ENCODE measurements around the gene FKBP8. TPM values are rescaled to one million over a fixed set of nuclear protein-coding genes. Genes with fewer than 3 reads are reported as not detected.
A peak's percentile ranks its signal among the peaks of the same experiment; 100 is the strongest.

Gene FKBP8
- total RNA-seq, 1 donor from 2014 or later: 220 TPM

DNA sequence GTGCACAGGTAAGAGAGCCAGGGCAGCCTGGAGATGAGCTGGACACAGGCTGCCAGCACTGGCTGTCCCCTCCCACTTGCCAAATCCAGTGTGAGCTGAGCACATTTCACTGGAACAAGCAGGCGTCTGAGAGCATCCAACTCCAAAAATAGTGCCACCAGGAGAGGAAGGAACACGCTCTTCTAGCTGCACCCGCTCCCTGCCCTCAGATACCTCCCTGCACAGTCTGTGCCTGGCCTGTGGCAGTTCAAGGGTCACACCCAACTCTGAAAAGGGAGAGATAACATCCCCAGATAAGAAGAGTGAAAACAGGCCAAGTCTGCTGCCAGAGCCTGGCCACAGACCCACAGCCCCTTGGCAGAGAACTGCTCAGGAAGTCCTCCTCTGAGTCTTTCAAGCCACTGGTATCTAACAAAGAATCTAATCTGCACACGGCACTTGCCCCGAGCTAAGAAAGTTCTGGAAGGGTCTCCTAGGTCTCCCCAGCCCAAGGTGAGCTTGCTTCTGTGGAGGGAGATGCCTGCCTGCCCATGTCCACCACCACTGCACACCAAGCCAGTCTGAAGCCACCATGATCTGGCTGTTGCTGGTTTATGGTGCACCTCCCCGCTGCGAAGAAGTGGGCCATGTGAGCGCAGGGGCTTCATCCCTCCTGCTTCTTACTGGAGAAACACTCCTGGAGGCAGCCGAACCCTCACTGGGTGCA, 36.2 kb downstream of the FKBP8 start:
- peaks cover 34% of the 10 kb centered on the region for H3K4me1 Mint-ChIP-seq (ENCODE audit: low read depth)
- H3K9me3 Mint-ChIP-seq (ENCODE audit: low read depth): no peaks in the 10 kb centered on the region
- H3K27ac Mint-ChIP-seq: peak overlapping the region; percentile 9
- DNase-seq (ENCODE audit: low spot score, unreplicated experiment): no peak
- TF ChIP-seq, protein P1, sequence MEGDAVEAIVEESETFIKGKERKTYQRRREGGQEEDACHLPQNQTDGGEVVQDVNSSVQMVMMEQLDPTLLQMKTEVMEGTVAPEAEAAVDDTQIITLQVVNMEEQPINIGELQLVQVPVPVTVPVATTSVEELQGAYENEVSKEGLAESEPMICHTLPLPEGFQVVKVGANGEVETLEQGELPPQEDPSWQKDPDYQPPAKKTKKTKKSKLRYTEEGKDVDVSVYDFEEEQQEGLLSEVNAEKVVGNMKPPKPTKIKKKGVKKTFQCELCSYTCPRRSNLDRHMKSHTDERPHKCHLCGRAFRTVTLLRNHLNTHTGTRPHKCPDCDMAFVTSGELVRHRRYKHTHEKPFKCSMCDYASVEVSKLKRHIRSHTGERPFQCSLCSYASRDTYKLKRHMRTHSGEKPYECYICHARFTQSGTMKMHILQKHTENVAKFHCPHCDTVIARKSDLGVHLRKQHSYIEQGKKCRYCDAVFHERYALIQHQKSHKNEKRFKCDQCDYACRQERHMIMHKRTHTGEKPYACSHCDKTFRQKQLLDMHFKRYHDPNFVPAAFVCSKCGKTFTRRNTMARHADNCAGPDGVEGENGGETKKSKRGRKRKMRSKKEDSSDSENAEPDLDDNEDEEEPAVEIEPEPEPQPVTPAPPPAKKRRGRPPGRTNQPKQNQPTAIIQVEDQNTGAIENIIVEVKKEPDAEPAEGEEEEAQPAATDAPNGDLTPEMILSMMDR (IDR thresholded peaks at IDR 0.05; ENCODE audit: unreplicated experiment): no peak
- H3K27me3 Mint-ChIP-seq: no peaks in the 10 kb centered on the region
- no peak overlapping the region for H3K4me3 Mint-ChIP-seq (ENCODE audit: low read depth)
- H3K36me3 Mint-ChIP-seq (ENCODE audit: insufficient read depth): no peaks in the 10 kb centered on the region

DNA sequence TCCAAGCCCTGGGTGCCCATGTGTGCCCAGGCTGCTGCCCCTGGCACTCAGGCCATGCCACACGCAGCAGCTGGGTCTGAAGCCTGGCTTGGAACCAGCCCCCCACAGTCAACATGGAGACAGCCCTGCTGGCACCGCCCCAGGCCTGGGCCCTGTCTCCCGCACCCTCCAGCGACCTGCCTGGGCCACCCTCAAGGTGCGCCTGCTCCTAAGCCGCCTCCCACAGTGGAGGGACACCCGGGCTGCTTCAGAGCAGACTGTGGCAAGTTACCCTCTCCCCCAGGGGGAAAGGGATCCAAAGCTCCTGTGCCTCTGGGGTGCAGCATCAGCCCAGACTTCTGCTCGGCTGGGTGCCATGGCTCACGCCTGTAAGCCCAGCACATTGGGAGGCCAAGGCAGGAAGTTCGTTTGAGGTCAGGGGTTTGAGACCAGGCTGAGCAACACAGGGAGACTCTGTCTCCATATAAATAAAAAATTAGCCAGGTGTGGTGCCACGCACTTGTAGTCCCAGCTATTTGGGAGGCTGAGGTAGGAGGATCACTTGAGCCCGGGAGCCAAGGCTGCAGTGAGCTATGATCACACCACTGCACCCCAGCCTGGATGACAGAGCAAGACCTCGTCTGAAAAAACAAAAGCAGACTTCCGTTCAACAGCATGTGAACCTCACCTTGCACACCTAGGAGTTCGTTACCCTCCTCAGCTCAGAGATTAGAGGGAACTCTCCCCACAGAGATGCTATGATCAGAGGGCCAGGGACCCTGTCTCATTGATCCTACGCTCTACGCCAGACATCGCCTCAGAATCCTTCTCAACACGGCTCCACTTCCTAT, 37.1 kb downstream of the FKBP8 start:
- no peaks in the 10 kb centered on the region for H3K9me3 Mint-ChIP-seq (ENCODE audit: low read depth)
- H3K4me3 Mint-ChIP-seq (ENCODE audit: low read depth): no peak overlapping the region
- no peak overlapping the region for H3K27ac Mint-ChIP-seq
- DNase-seq (ENCODE audit: low spot score, unreplicated experiment): no peak
- H3K36me3 Mint-ChIP-seq (ENCODE audit: insufficient read depth): no peaks in the 10 kb centered on the region
- TF ChIP-seq, protein P1 (IDR thresholded peaks at IDR 0.05; ENCODE audit: unreplicated experiment): no peak
- no peaks in the 10 kb centered on the region for H3K27me3 Mint-ChIP-seq
- peaks cover 34% of the 10 kb centered on the region for H3K4me1 Mint-ChIP-seq (ENCODE audit: low read depth)

DNA sequence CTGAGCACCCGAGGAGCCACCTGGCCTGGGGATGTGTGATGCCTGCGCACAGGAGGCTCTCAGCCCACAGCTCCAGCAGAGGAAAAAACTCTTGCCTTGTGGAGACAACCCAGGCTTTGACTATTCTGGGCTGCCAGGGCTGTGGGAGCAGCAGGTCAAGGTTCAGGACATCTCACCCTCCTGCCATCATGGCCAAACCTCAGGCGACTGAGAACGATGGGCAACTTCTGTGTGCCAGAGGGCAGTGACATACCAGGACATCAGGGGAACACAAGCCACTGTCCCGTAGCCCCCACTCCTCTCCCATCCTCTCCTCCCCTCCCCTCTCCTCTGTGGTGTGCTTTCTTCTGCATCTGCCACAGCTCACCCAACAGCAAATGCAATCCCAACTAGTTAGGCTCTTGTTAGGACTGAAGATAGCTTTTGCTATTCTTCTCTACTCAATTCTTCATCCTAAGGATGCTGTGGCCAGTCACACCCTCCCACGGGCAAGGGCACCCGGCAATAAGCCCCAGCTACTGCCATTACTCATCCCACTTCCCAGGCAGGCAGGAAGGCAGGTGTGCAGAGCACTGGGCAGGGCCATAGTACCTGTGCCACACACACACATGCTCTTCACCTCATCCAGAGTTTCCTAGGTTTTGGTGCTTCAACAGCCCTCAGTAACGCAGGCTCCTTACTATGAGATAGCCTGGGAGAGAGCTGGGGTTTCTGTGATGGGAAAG, 38.3 kb downstream of the FKBP8 start:
- peaks cover 34% of the 10 kb centered on the region for H3K4me1 Mint-ChIP-seq (ENCODE audit: low read depth)
- peak overlapping the region; percentile 79 for H3K27ac Mint-ChIP-seq
- peak overlapping the region; percentile 14 for H3K4me3 Mint-ChIP-seq (ENCODE audit: low read depth)
- H3K9me3 Mint-ChIP-seq (ENCODE audit: low read depth): no peaks in the 10 kb centered on the region
- no peaks in the 10 kb centered on the region for H3K27me3 Mint-ChIP-seq
- no peaks in the 10 kb centered on the region for H3K36me3 Mint-ChIP-seq (ENCODE audit: insufficient read depth)
- no peak for DNase-seq (ENCODE audit: low spot score, unreplicated experiment)
- TF ChIP-seq, protein P1 (IDR thresholded peaks at IDR 0.05; ENCODE audit: unreplicated experiment): no peak

DNA sequence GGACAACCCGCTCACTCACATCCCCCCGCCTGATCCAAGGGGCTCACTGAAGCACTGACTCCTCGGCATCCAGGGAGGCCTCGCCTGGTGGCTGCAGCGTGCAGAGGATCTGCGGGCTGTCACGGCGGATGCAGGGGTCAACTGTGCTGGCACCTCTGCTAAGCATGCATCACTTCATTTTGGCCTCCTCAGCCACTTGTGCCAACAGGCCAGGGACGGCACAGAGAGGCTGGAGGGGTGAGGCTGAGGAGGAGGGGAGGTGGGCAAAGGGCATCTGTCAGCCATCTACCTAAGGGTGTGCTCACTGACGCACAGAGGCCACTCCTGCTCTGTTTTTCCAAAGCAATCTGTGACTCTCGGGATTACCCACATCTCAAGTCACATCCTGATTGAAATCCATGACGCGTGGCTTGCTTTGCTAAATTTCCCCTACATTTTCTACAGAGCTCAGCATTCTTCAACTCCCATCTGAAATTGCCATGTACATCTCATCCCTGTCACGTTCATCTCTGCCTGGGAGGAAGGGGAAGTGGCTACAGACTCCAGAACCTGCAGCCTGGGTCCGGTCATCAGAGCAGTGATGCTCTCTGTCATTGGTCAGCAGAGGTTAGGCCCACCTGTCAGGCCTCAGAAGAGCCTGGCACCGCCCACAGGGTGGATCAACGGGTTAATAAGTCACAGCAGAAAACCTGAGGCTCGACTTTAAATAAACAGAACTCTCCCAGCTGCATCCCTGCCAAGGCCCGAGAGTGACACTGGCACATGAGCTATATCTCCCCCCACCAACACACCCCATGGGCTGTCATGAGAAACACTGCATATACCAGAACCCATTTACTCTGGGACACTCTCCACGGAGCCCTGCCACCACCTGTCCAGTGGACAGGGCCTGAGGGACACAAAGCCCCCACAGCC, 39.1 kb downstream of the FKBP8 start:
- Mint-ChIP-seq H3K27ac (peak overlapping the region; percentile 73), H3K4me3 (ENCODE audit: low read depth) (peak overlapping the region; percentile 12)

More for the DNA sequence above, 39.1 kb downstream of the FKBP8 start:
- H3K36me3 Mint-ChIP-seq (ENCODE audit: insufficient read depth): no peaks in the 10 kb centered on the region
- H3K27me3 Mint-ChIP-seq: no peaks in the 10 kb centered on the region
- DNase-seq (ENCODE audit: low spot score, unreplicated experiment): no peak
- peaks cover 34% of the 10 kb centered on the region for H3K4me1 Mint-ChIP-seq (ENCODE audit: low read depth)
- H3K9me3 Mint-ChIP-seq (ENCODE audit: low read depth): no peaks in the 10 kb centered on the region
- TF ChIP-seq, protein P1 (IDR thresholded peaks at IDR 0.05; ENCODE audit: unreplicated experiment): no peak

Measured in progenitor cell of endocrine pancreas (in vitro differentiated cells).